GM21529 (cell line): ENCODE data around the gene FAM117A.
"Not testable (repeated sequence)": the region's sequence is repeated elsewhere in the genome, so short reads cannot be mapped to it uniquely, and the experiment has no call there.

ENCODE experiments used
- ATAC-seq: cut with Tn5 transposase; IDR thresholded peaks from one replicate; pipeline ENCODE4 v1.9.1; 2021; ENCODE audit not compliant: unreplicated experiment

The FAM117A gene

DNA sequence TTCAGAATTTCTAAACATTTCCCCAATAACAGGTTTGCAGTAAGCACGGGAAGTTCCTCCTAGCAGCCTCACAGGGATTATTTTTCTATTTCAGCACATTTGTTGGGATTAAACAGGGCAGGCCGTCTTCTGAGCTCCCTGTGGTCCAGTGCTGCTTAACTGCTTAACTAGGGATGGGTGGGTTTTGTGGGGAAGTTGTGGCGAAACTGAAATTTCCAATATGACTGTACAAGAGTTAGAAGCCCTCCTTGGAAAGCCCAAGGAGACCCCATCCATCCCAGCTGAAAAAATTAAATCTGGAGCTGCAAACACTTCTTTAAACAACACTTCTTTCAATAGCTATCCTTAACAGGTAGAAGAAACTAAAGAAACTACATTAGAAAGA lies 22.2 kb downstream of the FAM117A start:
- no peak for ATAC-seq

DNA sequence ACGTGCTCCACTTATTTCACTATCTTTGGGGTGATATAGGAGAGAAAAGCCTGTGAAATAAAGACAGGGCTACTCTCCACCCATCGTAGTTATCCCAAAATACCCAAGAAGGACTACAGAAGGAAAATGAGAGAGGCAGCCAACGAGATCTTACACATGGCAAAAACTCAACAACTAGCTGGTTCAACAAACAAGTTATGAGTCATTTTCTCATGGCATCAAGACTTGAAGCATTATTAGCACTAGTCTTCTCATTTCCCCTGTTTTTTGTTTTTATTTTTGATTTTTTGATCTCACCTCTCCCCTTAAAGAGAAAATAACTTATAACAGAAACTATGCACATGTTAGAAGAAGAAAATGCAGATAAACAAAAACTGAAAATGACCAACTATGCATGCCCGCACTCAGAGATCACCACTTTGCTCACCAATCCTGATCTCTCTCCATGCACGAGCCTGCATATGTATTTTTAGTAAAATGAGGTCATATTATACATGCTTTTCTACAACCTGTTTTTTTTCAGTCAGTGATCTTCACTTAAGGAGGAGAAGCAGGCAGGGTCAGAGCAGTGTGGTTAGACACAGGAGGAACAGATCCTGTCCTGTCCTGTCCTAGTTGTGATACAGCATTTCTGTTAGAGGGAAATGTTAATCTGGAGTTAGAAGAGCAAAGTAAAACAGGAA lies 22.8 kb downstream of the FAM117A start:
- peak; percentile 35 for ATAC-seq

DNA sequence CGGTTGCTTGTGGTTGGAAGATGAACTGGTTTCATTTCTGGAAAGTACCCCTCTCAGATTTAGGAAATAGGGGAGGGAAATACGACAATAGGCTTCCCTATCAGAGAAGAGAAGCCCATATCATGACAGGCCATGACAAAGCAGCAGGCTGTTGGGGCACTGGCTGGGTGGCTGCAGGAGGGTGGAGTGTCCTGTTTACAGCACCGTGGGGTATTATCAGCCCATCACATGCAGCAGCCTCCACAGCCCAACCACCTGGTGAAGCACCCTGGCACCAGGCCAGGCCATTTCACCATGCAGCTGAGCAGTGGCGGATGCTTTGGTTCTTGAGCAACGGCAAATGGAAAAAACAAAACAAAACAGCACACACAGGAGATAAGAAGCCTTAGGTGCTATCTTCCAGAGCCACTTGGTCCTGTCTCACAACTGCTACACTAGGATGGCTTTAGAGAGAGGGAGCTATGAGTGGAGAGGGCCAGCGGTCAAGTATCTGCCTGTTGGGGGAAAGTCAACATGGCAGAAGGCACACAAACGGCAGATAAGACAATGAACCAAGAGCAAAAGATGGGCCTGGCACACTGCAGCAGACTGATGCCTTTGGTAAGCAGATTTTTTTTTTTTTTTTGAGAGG lies 24.2 kb downstream of the FAM117A start:
- ATAC-seq, result peak; percentile 62

DNA sequence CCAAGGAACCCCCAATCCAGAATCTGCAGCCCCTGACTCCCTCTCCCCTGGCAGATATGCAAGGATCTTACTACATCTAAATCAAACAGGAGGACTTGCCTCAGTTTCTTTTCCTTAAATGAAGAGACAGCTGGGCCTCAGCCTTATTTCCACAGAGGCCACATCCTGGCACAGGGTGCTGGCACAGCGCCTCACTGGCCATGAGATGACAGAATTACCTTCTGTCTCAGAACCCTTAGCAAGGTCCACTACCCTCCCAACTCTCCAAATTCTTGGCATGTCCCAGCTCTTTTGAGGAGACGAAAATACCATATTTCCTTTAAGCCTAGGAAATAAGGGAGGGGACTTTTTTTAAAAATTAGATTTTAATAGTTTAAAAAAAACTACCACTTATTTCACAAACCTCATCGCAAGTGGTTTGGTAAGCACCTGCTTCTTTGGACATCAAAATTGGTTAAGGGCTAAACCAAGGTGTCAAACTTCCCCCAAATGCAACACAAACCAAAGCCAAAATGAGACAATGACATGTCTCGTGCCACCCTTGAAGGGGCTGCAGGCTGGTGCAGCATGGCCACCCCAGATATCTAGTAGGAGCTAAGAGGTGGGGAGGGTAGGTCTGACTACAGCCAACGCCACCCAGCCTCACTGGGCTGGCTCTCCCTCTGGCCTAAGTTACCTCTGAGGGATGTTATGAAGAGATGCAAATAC lies 25.3 kb downstream of the FAM117A start:
- ATAC-seq, result no peak

DNA sequence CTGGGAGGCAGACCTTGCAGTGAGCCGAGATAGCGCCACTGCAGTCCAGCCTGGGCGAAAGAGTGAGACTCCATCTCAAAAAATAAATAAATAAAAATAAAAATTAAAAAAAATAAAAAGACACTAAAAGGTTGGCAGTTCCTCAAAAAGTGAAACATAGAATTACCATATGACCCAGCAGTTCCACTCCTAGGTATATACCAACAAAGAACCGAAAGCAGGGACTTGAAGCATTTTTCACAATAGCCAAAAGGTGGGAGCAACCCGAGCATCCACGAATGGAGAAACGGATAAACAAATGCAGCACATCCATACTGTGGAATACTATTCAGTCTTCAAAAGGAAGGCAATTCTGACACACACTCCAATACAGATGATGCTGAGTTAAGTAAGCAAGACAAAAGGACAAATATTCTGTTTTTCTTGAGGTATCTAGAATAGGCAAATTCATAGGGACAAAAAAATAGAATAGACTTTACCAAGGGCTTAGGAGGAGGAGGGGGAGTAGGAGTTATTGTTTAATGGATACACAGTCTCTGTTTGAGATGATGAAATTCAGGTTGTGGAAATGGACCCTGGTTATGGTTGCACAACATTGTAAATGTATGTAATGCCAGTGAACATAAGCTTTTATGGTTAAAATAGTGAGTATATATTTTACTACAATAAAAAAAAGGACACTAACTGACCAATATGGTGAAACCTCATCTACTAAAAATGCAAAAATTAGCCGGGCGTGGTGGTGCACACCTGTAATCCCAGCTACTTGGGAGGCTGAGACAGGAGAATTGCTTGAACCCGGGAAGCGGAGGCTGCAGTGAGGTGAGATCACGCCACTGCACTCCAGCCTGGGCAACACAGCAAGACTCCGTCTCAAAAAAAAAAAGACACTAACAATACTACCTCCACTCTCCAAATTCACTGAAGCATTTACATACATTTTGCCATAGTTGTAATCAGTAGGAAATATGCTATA lies 29.1 kb downstream of the FAM117A start:
- no peak for ATAC-seq

DNA sequence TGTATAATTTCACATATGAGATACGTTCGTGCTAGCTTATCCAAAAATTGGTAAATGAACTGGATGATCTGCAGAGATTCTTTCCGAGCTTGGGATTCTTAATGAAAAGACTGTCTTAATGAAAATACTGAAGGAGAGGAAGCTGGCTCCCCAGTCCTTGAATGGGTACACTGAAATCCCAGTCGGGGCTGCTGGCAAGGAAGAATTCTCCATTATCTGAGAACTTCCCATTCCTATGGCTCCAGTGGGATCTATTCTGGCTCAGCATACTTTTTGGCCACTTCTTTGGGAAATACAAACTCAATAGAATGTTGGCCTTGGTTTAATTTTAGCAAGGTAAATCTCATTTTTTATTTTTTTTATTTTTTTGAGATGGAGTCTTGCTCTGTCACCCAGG lies 32.5 kb downstream of the FAM117A start:
- no peak for ATAC-seq

DNA sequence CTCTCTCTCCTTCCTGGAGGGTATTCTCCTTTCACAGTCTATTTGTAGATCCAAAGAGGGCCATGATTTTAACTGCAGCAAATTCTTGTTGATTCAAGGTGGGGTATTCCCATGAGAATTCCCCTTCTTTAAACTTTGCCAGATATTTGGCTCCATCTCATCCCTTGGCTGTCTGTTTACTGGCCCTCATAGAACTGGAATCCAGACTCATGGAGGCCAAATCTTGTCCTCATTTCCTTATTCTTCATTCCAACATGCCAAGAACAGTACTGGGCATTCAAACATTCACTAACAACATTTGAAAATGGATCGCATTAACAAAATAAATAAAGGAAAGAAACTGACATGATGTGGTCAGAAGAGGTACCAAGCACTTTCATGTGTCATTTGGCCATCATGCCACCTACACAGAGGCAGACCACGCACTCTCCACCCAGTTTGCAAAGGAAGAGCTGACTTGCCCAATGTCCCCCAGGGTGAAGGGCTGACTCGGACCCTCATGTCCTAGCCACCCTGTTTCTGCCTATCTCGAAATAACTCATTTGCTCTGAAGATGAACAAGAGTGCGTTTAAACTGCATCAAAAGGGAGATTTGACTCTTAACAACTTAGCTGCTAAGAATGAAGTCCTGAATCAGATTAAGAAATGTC lies 33.0 kb downstream of the FAM117A start:
- ATAC-seq, result no peak

DNA sequence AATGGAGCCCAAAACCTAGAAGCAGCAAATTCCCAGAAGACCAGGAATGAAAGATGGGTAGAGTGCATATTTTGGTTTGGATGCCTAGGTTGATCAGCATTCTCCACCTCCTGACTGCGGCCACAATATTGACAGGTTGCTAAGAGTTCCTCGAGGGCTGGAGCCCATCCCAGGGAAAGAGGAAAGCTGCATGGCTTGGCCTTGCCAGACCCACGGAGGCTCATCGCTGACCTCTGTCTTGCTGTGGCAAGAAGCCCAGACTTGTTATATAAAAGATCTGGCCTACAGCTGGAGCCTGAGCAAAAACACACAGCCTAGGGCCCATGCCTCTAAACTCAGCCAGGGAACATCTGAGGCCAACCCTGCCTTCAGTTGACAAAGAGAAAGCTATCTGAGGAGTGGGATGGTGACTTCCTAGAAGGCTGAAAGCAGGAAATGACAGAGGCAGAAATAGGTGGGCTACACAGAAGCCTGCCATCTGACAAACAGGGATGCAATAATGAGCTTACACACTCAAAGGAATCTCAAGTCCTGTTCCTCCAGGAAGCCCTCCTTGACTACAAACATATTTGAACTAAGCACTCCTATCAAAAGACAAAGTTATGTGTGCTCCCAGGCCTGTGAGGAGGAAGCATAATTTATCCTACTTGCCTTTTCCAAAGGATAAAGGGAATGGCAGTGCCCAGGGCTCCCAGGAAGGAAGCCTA lies 33.7 kb downstream of the FAM117A start:
- ATAC-seq, result no peak

DNA sequence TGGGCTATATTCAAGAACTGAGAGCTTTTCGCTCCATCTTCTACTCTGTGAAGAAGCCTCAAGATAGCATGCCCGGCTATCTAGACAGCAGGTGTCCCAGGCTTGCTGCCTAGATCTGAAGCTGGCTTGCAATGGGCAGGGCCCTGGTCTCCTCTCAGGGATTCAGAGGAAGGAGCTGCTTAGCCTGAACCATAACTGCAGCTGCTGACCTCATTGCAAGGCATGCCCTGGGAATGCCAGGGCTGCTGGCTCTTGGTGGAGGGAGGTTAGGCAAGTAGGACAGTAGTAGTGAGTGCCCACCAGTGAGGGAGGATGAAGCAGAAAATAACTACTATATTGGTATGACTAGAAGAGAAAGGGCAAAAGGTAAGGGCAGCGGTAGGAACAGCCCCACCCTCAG lies 34.9 kb downstream of the FAM117A start:
- no peak for ATAC-seq

DNA sequence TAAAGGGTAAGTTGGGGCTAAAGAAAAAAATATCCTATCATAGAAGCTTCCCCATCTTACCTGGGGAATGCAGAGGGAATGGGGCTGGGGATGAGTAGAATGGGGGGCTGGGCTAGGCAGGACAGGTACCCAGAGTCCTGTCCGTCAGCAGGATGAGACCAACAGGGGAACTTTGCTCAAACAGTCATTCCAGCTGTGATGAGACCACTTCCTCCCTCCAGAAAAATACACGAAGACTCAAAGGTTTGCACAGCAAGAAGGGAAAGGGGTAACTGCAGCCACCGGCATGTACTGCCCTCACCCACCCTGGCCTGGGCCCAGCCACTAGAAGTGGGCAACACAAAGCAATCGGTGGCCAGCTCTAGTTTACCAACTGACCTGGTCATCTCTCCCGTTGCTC lies 35.5 kb downstream of the FAM117A start:
- ATAC-seq, result no peak

DNA sequence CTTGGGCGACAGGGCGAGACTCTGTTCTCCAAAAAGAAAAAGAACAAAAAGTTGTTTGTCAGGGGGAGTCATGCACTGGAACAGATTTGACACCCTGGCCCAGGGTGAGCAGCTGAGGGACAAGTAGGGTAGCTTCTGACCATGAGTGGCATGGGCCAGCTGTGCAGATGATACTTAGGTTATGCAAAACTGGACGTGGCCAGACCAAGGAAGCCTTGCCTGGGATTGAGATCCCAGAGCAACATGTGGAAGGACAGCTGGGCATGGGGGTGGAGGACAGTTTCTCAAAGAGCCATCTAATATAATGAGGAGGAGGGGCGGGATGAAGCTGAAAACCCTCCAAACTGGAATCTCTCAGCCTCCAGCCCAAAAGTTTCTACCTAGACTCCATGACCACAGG lies 36.6 kb downstream of the FAM117A start:
- no peak for ATAC-seq

DNA sequence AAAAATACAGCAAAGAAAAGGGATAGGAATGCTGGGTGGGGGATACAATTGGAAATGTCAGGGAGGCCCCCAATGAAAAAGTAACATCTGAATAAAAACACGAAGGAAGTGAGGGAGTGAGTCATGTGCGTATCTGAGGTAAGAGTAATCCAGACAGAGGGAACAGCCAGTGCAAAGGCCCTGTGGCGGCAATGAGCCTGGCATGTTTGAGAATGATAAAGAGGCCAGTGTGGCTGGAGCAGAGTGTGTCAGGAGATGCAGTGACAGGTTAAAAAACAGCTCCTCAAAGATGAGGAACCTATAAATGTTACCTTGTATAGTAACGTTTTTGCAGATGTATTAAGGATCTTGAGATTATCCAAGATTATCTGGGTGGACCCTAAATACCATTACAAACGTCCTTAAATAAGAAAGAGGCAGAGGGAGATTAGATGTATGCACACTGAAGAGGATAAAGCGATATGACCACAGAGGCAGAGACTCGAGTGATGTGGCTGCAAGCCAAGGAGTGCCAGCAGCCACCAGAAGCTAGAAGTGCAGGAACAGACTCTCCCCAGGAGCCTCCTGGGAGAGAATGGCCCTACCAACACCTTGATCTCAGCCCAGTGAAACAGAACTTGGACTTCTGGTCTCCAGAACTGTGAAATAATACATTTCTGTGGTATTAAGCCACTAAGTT lies 38.3 kb downstream of the FAM117A start:
- no peak for ATAC-seq

DNA sequence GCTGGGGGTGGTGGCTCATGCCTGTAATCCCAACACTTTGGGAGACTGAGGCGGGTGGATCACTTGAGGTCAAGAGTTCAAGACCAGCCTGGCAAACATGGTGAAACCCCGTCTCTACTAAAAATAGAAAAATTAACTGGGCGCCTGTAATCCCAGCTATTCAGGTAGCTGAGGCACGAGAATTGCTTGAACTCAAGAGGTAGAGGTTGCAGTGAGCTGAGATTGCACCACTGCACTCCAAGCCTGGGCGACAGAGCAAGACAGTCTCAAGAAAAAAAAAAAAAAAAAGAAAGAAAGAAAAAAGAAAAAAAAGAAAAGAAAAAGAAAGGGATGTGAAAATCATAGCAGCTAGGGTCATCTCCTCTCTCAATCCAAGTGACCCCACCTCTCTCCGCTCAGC lies 39.4 kb downstream of the FAM117A start:
- not testable (repeated sequence) for ATAC-seq

DNA sequence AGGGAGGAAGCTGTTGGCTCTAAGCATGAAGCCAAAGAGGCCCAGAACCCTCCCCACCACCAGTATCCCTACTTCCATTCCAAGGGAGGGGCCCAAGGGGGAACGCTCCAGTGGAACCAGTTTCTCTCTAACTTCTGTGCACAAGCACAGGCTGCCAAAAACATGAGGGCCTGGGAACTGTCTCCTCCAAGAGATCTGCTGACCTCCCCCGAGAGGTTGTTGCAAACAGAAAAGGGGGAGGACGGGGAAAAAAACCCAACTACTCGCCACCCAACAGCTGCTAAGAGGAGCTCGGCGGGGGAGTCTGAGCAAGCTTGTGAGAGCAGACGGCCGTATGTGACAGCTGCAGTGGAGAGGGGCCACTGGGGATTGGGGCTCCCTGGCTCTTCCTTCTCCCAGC lies 40.5 kb downstream of the FAM117A start:
- ATAC-seq, result no peak

DNA sequence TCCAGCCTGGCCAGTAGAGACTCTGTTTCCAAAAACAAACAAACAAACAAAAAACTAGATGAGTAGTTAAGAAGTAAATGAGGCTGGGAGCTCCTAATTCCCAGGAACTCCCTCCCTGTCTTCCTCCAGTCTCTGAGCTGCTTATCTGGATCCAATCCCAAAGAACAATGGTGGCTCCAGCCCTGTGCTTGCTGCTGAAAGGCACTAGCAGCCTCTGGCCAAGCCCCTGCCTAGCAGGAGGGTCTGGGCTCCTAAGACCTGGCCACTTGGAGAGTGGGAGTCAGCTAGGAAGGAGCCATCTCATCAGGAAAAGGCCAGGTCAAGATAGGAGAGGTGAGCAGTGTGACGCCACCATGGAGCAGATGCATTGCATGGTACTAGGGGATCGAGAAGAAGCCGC lies 41.9 kb downstream of the FAM117A start:
- no peak for ATAC-seq

DNA sequence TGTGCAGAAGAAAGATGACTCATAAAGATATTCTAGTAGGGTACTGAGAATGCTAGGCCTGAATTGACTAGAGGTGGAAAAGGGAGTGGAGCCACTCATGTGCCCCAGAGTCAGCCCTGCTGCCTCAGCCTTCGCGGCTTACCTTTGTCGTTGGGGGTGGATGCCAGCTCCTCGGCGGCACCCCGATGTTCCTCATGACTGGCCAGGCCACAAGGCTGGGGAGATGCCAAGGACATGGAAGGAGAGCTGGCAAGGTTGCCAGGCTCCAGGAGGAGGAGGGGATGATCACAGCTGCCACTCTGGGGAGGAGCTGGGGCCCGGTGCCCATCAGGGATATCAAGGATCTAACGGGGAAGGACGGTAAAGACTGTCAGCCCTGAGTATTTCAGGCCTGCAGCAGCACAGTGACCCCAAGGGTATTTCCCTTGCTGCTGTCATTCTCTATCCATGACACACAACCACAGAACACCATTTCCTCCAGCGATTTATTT lies 46.5 kb downstream of the FAM117A start:
- no peak for ATAC-seq

DNA sequence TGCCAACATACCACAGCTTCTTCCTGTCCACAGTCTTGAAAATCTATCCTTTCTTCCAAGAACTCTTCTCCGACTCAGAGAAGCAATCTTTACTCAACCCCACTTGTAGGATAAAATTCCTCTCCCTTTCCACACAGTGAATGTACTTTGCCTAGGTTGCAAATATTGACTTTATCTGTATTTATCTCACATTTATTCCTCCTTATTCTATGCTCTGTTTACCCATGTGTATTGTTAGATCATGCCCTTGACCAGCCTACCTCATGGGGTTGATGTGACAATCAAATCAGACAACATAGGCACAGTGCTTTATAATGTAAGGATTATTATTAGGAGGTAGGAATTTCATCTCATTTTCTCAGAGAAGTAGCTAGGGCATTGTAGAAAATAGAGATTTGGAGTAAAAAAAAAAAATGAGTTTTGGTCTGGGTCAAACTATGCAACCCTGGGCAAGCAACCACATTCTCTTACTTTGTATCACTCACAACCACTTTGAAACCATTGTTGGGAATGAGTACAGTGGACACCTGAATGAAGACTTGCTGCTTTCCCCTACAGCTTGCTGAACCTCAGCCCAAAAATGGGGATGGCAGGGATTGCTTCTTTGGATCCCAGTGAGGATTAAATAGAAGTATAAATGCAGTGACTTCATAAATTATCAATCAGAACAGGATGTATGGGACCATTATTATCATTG lies 47.1 kb downstream of the FAM117A start:
- no peak for ATAC-seq

DNA sequence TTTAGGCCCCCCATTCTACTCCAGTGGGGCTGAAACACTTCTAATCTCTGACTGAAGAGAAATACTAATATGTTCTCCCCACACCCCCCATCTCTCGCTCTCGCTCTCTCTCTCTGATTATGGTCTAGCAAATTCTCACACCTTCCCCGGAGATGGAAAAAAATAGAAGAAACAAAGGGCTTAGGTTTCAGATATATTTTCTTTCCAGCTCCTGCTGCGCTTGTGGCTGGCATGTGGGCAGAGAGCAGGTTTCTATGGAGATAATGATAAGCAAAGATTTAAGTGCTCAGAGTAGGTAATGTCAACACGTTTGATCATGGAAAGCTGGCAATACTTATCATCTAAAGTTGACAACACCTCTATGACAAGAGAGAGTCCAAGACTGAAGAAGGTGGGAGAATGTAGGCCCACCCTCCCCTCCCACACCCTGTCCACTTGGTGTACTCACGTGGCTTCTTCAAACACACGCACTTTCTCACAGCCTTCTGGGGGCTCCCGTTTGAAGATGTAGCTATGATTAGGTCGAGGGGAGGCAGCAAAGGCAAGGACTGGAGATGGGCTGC lies 48.1 kb downstream of the FAM117A start:
- no peak for ATAC-seq
